ENCODE results near the gene TOX3.

Gene TOX3

GRCh38 chr16:52460639-52461178, 86.2 kb downstream of the TOX3 start:
- TF ChIP-seq, protein P1, sequence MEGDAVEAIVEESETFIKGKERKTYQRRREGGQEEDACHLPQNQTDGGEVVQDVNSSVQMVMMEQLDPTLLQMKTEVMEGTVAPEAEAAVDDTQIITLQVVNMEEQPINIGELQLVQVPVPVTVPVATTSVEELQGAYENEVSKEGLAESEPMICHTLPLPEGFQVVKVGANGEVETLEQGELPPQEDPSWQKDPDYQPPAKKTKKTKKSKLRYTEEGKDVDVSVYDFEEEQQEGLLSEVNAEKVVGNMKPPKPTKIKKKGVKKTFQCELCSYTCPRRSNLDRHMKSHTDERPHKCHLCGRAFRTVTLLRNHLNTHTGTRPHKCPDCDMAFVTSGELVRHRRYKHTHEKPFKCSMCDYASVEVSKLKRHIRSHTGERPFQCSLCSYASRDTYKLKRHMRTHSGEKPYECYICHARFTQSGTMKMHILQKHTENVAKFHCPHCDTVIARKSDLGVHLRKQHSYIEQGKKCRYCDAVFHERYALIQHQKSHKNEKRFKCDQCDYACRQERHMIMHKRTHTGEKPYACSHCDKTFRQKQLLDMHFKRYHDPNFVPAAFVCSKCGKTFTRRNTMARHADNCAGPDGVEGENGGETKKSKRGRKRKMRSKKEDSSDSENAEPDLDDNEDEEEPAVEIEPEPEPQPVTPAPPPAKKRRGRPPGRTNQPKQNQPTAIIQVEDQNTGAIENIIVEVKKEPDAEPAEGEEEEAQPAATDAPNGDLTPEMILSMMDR (conservative IDR thresholded peaks at IDR 0.05; ENCODE audit: low read depth) = no peak
- POLR2A ChIA-PET (ENCODE audit: low non-redundant PET) = no interaction called here
- no peak overlapping the region for H3K27ac ChIP-seq
- CTCF ChIA-PET = no interaction called here
- no peak for DNase-seq (ENCODE audit: low spot score)

GRCh38 chr16:52456368-52456767, 90.6 kb downstream of the TOX3 start:
- H3K27ac ChIP-seq = no peak overlapping the region
- CTCF ChIA-PET = no interaction called here
- POLR2A ChIA-PET (ENCODE audit: low non-redundant PET) = no interaction called here
- DNase-seq (ENCODE audit: low spot score) = no peak
- TF ChIP-seq, protein P1 (conservative IDR thresholded peaks at IDR 0.05; ENCODE audit: low read depth) = no peak

DNA sequence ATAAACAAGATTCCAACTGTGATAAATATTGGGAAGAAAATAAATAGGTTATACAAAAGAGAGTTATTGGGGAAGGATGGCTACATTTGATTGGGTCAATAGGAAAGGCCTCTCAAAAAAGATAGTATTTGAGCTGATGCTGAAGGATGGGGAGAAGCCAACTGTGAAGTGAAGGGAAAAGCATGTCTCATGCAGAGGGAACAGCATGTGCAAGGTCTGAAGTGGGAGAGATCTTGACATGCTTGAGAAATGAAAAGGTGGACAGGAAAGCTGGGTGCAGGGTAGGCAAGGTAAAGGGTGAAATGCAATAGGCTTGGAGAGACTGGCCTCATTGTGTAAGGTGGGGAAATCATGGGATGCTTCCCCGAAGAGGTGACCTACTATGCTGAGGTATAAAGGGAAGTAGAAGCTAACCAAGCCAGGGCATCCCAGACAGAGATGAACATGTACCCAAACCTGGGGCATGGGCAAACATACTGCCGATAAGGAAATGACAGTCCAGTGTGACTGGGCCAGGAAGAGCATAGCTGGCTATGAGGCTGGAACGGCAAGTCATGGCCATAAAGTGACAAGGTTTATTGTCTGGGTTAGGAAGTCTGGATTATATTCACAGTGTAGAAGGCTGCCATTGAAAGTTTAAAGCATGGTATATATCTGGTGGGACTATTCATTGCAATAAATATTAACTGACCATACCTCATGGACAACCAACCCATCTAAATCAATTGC, 91.2 kb downstream of the TOX3 start:
- ChIA-PET POLR2A (ENCODE audit: low non-redundant PET) (no interaction called here), CTCF (no interaction called here)
- no peak overlapping the region for H3K27ac ChIP-seq
- TF ChIP-seq, protein P1 (conservative IDR thresholded peaks at IDR 0.05; ENCODE audit: low read depth) = no peak
- no peak for DNase-seq (ENCODE audit: low spot score)

GRCh38 chr16:52453644-52454043, 93.3 kb downstream of the TOX3 start:
- ChIA-PET CTCF (no interaction called here), POLR2A (ENCODE audit: low non-redundant PET) (no interaction called here)
- H3K27ac ChIP-seq = no peak overlapping the region
- no peak for DNase-seq (ENCODE audit: low spot score)
- TF ChIP-seq, protein P1 (conservative IDR thresholded peaks at IDR 0.05; ENCODE audit: low read depth) = no peak

DNA sequence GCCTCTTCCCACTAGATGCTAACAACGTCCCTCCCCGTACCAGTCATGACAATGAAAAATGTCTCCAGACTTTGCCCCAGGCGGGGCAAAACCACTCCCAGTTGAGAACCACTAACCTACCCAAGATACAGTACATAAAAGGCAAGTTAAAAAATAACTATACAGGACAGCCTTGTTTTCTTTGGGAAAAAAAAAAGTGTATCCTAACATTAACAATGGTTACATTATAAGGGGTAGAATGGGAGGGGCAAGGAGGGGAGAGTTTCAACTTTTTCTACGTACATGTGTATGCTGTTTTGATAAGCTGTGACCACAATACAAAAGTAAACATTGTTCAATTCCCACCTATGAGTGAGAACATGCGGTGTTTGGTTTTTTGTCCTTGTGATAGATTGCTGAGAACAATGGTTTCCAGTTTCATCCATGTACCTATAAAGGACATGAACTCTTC, 94.9 kb downstream of the TOX3 start:
- POLR2A ChIA-PET (ENCODE audit: low non-redundant PET) = no interaction called here
- TF ChIP-seq, protein P1 (conservative IDR thresholded peaks at IDR 0.05; ENCODE audit: low read depth) = no peak
- CTCF ChIA-PET = no interaction called here
- no peak overlapping the region for H3K27ac ChIP-seq
- DNase-seq (ENCODE audit: low spot score) = no peak

DNA sequence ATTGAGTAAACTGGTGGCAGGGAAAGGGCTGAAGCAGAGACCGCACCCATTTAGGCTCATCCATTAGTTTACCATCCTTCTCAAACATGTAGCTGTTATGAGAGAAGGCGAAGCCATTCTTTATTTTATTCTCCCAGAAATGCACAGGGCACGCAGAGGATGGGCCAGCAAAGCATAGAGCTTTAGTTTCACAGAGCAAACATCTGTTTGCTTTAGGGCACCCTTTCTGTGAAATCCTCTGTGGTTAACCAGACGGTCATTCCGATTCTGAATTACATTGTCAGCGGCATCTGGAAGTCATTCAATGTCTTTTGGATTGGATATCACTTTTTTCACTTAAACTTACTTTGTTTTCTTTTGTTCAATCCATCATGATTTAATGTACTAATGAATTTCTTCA, 96.0 kb downstream of the TOX3 start:
- H3K27ac ChIP-seq = no peak overlapping the region
- POLR2A ChIA-PET (ENCODE audit: low non-redundant PET) = no interaction called here
- no peak for DNase-seq (ENCODE audit: low spot score)
- CTCF ChIA-PET = no interaction called here
- TF ChIP-seq, protein P1 (conservative IDR thresholded peaks at IDR 0.05; ENCODE audit: low read depth) = no peak

Data from RWPE1 (cell line).